Parathyroid adenoma (tissue), 2 donors: Measurements from ENCODE around the gene MND1.

Source experiments
- H2AFZ ChIP-seq: fragments of 300-600 bp; sonication (generic); one replicate; pipeline ENCODE4 v1.7.0; 2017; ENCODE audit warnings: antibody characterized with exemption, mild to moderate bottlenecking
- H3K27ac ChIP-seq: fragments of 300-600 bp; sonication (generic); one replicate; pipeline ENCODE4 v1.7.0; 2017
- H3K27me3 ChIP-seq: fragments of 300-600 bp; sonication (generic); one replicate; pipeline ENCODE4 v1.7.0; 2017; ENCODE audit warnings: low read length; ENCODE audit not compliant: control insufficient read depth, insufficient read depth
- H3K36me3 ChIP-seq: fragments of 300-600 bp; sonication (generic); one replicate; pipeline ENCODE4 v1.7.0; 2017; ENCODE audit warnings: low read length; ENCODE audit not compliant: control insufficient read depth, insufficient read depth
- H3K4me1 ChIP-seq: fragments of 300-600 bp; sonication (generic); one replicate; pipeline ENCODE4 v1.7.0; 2017; ENCODE audit warnings: control low read depth
- H3K4me2 ChIP-seq: fragments of 300-600 bp; sonication (generic); one replicate; pipeline ENCODE4 v1.7.0; 2017; ENCODE audit warnings: low read length
- H3K4me3 ChIP-seq: fragments of 300-600 bp; sonication (generic); one replicate; pipeline ENCODE4 v1.7.0; 2017; ENCODE audit warnings: low read depth, low read length
- H3K79me2 ChIP-seq: fragments of 300-600 bp; sonication (generic); one replicate; pipeline ENCODE4 v1.7.0; 2017; ENCODE audit warnings: control low read depth
- H3K9ac ChIP-seq: fragments of 300-600 bp; sonication (generic); one replicate; pipeline ENCODE4 v1.7.0; 2017; ENCODE audit warnings: mild to moderate bottlenecking
- H3K9me3 ChIP-seq: fragments of 300-600 bp; sonication (generic); one replicate; pipeline ENCODE4 v1.7.0; 2017; ENCODE audit warnings: low read length; ENCODE audit not compliant: control insufficient read depth
- TF ChIP-seq, protein P1 (sequence below): fragments of 300-600 bp; sonication (generic); IDR thresholded peaks from one replicate; pipeline ENCODE4 v1.7.0; 2017; ENCODE audit warnings: antibody characterized with exemption, mild to moderate bottlenecking
- donor health status: primary hyperparathyroidism.

MND1 gene

DNA sequence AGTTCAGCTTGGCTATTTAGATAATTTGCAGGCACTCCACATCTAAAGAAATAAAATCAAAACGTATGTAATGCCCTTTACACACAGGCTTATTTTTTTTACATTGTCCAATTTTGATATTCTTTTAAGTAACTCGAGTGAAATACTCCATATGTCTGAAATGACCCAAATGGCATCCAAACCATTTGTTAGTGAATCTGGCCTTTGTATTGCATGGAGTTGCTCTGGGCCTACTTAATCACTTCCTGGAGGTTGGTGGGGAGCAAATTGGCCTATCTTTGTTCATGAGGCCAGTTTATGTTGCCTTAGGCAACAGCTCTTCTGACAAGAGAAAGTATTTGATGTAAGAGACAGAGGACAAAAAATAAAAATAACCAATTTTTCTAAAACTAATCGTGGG is 74.1 kb downstream of the MND1 start:
- Histone ChIP-seq H3K4me2 (no peak overlapping the region), H3K27me3 (no peaks in the 10 kb centered on the region), H3K4me1 (no peaks in the 10 kb centered on the region), H3K79me2 (no peaks in the 10 kb centered on the region), H3K9me3 (no peaks in the 10 kb centered on the region), H3K4me3 (no peak overlapping the region), H2AFZ (no peak overlapping the region), H3K27ac (no peak overlapping the region), H3K9ac (no peak overlapping the region), H3K36me3 (no peaks in the 10 kb centered on the region)
- TF ChIP-seq, protein P1, sequence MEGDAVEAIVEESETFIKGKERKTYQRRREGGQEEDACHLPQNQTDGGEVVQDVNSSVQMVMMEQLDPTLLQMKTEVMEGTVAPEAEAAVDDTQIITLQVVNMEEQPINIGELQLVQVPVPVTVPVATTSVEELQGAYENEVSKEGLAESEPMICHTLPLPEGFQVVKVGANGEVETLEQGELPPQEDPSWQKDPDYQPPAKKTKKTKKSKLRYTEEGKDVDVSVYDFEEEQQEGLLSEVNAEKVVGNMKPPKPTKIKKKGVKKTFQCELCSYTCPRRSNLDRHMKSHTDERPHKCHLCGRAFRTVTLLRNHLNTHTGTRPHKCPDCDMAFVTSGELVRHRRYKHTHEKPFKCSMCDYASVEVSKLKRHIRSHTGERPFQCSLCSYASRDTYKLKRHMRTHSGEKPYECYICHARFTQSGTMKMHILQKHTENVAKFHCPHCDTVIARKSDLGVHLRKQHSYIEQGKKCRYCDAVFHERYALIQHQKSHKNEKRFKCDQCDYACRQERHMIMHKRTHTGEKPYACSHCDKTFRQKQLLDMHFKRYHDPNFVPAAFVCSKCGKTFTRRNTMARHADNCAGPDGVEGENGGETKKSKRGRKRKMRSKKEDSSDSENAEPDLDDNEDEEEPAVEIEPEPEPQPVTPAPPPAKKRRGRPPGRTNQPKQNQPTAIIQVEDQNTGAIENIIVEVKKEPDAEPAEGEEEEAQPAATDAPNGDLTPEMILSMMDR, result no peak

DNA sequence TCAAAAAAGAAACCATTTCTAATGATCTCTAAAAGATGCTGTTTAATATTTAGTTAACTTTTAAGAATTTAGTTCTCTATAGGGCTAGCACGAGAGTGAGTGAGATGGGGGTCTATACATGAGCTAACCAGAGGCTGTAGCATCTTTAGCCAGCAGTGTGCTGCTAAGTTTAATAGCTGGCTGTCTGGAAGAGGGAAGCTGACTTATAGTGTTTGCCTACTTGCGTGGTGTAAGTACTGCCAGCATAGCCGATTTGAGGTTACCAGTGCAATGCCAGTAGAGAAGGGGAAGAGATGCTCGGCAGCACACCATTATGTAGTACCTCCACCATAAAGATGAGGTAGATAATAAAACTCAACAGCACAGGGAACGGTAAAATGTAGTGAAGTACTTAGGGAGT is 74.5 kb downstream of the MND1 start:
- Histone ChIP-seq H2AFZ (no peak overlapping the region), H3K4me2 (no peak overlapping the region), H3K4me3 (no peak overlapping the region), H3K9ac (no peak overlapping the region), H3K79me2 (no peaks in the 10 kb centered on the region), H3K4me1 (no peaks in the 10 kb centered on the region), H3K9me3 (no peaks in the 10 kb centered on the region), H3K36me3 (no peaks in the 10 kb centered on the region), H3K27me3 (no peaks in the 10 kb centered on the region), H3K27ac (no peak overlapping the region)
- TF ChIP-seq, protein P1, result no peak

DNA sequence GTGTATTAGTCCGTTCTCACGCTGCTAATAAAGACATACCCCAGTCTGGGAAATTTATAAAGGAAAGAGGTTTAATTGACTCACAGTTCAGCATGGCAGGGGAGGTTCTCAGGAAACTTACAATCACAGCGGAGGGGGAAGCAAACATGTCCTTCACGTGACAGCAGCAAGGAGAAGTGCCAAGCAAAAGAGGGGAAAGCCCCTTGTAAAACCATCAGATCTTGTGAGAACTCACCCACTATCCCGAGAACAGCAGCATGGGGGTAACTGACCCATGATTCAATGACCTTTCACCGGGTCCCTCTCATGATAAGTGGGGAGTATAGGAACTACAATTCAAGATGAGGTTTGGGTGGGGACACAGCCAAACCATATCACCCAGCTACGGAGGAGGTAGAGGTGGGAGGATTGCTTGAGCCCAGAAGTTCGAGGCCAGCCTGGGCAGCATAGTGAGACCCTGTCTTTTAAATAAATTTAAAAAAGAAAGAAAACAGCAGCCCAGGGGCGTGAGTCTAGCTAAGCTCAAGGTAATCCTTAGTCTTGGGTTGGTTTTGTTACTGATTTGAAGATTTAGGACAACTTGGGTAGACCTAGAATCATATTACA is 75.3 kb downstream of the MND1 start:
- no peaks in the 10 kb centered on the region for H3K79me2 ChIP-seq
- H3K36me3 ChIP-seq, result no peaks in the 10 kb centered on the region
- no peak overlapping the region for H3K4me2 ChIP-seq
- H3K4me3 ChIP-seq, result no peak overlapping the region
- H3K27ac ChIP-seq, result no peak overlapping the region
- H3K27me3 ChIP-seq, result no peaks in the 10 kb centered on the region
- H2AFZ ChIP-seq, result no peak overlapping the region
- TF ChIP-seq, protein P1, result no peak
- H3K4me1 ChIP-seq, result no peaks in the 10 kb centered on the region
- no peak overlapping the region for H3K9ac ChIP-seq
- no peaks in the 10 kb centered on the region for H3K9me3 ChIP-seq

DNA sequence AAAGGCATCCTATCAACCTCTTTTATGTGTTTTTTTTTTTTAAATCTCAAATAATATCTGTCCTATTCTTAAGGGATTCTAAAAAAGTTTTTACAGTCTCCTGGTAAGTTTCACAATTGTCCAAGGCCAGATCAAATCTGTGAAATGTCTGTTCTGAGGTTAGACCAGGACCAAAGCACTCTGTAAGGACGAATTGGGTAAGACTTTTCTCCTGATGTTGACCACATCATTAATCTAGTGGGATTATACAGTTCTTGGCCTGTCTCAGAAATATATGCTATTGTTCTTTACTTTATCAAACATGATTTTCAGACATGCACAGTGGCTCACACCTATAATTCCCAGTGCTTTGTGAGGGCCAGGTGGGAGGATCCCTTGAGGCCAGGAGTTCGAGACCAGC is 75.9 kb downstream of the MND1 start:
- Histone ChIP-seq H3K9ac (no peak overlapping the region), H3K36me3 (no peaks in the 10 kb centered on the region), H3K27ac (no peak overlapping the region), H3K9me3 (no peaks in the 10 kb centered on the region), H3K79me2 (no peaks in the 10 kb centered on the region), H3K4me1 (no peaks in the 10 kb centered on the region), H3K27me3 (no peaks in the 10 kb centered on the region), H3K4me3 (no peak overlapping the region), H3K4me2 (no peak overlapping the region), H2AFZ (no peak overlapping the region)
- TF ChIP-seq, protein P1, result no peak

DNA sequence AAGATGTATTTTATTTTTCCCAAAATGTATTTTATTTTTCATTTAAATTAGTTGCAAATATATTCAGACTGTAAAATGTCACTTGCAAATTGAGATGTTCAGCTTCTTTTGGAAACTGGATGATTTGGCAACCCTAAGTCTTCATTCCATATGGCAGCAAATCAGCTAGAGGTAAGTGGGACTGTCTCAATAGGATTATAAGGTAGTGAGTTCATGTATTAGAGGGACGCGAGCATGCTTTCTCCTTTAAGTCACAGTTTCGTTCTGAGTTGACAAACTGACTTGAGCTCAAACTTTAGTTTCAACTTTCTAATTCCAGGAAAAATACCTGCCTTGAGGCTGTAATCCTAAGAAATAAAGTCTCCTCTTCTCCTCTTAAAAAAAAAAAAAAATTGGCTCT is 77.5 kb downstream of the MND1 start:
- TF ChIP-seq, protein P1, result no peak

More for the DNA sequence above, 77.5 kb downstream of the MND1 start:
- no peak overlapping the region for H2AFZ ChIP-seq
- H3K9ac ChIP-seq, result no peak overlapping the region
- H3K4me3 ChIP-seq, result no peak overlapping the region
- H3K4me2 ChIP-seq, result no peak overlapping the region
- no peaks in the 10 kb centered on the region for H3K36me3 ChIP-seq
- no peaks in the 10 kb centered on the region for H3K27me3 ChIP-seq
- no peaks in the 10 kb centered on the region for H3K79me2 ChIP-seq
- H3K27ac ChIP-seq, result no peak overlapping the region
- no peaks in the 10 kb centered on the region for H3K9me3 ChIP-seq
- no peaks in the 10 kb centered on the region for H3K4me1 ChIP-seq
